ENCODE results near the gene HLA-DRA. TPM values are rescaled to one million over a fixed set of nuclear protein-coding genes. Genes with fewer than 3 reads are reported as not detected.
"Not testable (repeated sequence)": the region's sequence is repeated elsewhere in the genome, so short reads cannot be mapped to it uniquely, and the experiment has no call there.

The HLA-DRA gene
- total RNA-seq, 1 donor from 2014 or later: 0.28 TPM

DNA sequence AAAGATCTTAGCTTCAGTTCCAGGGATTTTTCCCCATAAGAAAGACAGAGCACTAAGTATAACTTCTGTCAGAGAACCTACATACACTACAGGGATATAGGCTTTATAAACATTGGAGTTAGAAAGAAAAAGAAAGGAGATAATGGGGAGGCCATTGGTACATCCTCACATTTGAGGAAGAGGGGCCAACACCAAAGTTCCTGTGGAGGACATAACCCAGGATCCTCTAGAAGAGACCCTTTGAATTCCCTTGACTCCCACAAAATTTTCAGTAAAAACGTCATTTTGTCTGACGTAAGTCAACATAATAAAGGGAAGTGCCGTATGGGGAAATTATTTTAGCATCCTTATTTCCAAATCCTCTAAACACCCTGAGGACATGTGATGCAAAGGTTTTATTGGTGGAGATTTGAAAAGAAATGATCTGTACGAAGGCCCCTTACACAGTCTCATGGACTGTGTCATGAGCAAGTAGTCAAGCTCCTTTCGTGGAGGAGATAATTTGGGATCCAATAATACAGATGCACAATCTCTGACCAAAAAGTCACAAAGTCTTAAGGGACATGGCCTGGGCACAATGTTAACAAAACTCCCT, 33.2 kb downstream of the HLA-DRA start:
- no peak for DNase-seq (ENCODE audit: low spot score)
- Mint-ChIP-seq H3K9me3 (ENCODE audit: unreplicated experiment) (no peaks in the 10 kb centered on the region), H3K4me3 (ENCODE audit: unreplicated experiment) (no peak overlapping the region), H3K36me3 (ENCODE audit: low read depth, unreplicated experiment) (no peaks in the 10 kb centered on the region), H3K27me3 (ENCODE audit: unreplicated experiment) (no peaks in the 10 kb centered on the region), H3K27ac (ENCODE audit: unreplicated experiment) (no peak overlapping the region), H3K4me1 (ENCODE audit: unreplicated experiment) (peaks cover 5% of the 10 kb centered on the region)
- TF ChIP-seq, protein P1, sequence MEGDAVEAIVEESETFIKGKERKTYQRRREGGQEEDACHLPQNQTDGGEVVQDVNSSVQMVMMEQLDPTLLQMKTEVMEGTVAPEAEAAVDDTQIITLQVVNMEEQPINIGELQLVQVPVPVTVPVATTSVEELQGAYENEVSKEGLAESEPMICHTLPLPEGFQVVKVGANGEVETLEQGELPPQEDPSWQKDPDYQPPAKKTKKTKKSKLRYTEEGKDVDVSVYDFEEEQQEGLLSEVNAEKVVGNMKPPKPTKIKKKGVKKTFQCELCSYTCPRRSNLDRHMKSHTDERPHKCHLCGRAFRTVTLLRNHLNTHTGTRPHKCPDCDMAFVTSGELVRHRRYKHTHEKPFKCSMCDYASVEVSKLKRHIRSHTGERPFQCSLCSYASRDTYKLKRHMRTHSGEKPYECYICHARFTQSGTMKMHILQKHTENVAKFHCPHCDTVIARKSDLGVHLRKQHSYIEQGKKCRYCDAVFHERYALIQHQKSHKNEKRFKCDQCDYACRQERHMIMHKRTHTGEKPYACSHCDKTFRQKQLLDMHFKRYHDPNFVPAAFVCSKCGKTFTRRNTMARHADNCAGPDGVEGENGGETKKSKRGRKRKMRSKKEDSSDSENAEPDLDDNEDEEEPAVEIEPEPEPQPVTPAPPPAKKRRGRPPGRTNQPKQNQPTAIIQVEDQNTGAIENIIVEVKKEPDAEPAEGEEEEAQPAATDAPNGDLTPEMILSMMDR (IDR thresholded peaks at IDR 0.05; ENCODE audit: unreplicated experiment): no peak

DNA sequence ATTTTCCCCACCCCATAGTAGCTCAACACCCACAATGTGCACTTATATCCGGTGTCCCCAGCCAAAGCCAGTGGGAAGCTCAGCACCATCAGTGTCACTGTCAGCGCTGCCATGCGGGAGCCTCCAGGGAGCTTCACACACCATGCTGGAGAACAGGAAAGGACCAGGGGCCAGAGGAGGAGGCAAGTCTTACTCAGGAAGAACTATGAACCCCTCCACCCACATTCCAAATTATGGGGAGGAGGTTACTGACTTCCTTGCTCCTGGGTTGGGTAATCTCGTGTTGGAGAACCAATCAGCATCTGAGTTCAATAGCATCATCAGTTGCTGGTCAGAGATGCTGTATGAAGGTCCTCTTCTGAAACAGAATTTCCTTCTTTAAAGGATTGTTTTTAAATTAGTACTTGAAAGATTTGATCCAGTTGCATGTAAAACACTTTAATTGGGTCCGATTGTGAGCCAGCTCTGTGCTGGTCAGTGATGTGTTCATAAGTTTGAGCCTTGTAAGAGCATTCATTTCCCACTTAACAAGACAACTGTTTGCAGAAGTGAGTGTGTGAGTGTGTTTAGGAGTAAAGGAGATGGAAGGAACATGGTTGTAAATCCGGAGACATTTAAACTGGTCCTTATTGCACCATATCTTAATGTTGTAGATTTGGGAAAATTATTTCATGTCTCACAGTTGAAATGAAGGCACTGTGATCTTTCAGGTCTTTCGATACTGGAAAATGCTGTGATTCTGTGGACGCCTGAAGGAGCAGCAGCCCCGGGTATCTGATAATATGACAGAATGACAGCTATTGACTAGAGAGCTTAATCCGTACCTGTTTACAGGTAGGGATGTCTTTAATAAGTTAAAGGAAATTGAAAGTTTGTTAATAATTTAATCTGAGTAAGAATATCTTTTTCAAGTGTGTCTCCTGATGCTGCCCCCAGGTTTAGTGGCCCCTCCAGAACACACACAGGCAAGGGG, 34.0 kb downstream of the HLA-DRA start:
- H3K36me3 Mint-ChIP-seq (ENCODE audit: low read depth, unreplicated experiment); H3K4me3 Mint-ChIP-seq (ENCODE audit: unreplicated experiment); H3K9me3 Mint-ChIP-seq (ENCODE audit: unreplicated experiment); H3K27me3 Mint-ChIP-seq (ENCODE audit: unreplicated experiment); DNase-seq (ENCODE audit: low spot score); H3K4me1 Mint-ChIP-seq (ENCODE audit: unreplicated experiment); H3K27ac Mint-ChIP-seq (ENCODE audit: unreplicated experiment): not testable (repeated sequence)

DNA sequence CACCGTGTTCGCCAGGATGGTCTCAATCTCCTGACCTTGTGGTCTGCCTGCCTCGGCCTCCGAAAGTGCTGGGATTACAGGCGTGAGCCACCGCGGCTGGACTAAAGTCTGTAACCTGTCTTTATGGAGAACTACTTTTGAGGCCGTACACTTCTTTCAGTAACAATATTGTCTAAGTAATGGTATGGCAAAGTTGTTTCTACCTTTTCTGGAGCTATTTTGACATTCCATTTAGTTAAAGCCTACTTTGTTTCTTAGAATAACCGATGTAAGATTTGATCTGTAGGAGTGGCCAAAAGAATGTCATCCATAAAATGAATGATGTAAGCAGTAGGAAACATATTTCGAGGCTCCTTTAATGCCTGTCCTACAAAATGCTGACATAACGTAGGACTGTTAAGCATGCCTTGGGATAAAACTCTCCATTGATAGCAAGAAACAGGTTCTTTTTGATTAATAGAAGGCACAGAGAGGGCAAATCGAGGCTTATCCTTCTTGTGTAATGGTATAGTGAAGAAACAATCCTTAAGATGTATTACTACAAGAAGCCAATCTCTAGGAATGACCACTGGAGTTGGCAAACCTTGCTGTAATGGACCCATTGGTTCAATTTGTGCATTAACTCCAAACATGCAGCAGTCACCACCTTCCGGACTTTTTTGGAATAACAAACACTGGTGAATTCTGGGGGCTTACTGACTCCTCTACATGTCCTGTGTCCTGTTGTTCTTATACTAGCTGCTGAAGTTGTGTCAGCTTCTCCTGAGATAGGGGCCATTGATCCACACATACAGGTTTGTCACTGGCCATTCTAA, 35.9 kb downstream of the HLA-DRA start:
- H3K27me3 Mint-ChIP-seq (ENCODE audit: unreplicated experiment): no peaks in the 10 kb centered on the region
- no peak for DNase-seq (ENCODE audit: low spot score)
- H3K9me3 Mint-ChIP-seq (ENCODE audit: unreplicated experiment): peaks cover 6% of the 10 kb centered on the region
- H3K27ac Mint-ChIP-seq (ENCODE audit: unreplicated experiment): no peak overlapping the region
- TF ChIP-seq, protein P1 (IDR thresholded peaks at IDR 0.05; ENCODE audit: unreplicated experiment): no peak
- H3K36me3 Mint-ChIP-seq (ENCODE audit: low read depth, unreplicated experiment): no peaks in the 10 kb centered on the region
- no peak overlapping the region for H3K4me3 Mint-ChIP-seq (ENCODE audit: unreplicated experiment)
- peaks cover 5% of the 10 kb centered on the region for H3K4me1 Mint-ChIP-seq (ENCODE audit: unreplicated experiment)

DNA sequence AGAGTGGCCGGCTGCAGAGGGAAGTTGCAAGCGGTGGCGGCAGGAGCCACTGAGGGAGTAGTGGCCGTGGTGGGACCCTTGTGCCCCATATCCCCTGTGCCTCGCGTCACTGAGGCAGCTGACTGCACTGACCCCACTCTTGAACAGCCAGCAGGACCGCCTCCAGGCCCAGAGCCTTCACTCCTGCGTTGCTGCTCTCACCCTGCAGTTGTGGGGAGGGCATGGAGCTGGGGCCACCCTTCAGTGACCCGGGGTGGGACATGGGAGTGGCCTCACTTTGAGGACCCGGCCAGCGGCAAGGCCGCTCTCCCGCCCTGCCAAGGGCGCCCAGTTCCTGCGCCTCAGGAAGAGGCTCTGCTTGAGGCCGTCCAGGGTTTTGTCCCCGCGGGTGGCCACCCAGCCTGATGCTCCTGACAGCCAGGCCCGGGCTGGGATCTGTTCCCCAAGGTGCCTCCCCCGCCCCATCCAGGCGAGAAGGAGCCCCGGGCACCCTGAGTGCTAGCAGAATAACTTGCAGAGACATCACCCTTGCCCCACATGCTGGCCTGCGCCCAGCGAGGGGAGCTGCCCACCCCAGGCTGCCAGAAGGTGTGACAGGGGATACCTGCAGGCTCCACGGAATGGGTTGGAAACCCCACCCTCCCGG, 44.4 kb downstream of the HLA-DRA start:
- no peak overlapping the region for H3K4me3 Mint-ChIP-seq (ENCODE audit: unreplicated experiment)
- H3K27ac Mint-ChIP-seq (ENCODE audit: unreplicated experiment): no peak overlapping the region
- no peak for DNase-seq (ENCODE audit: low spot score)
- peaks cover 2% of the 10 kb centered on the region for H3K27me3 Mint-ChIP-seq (ENCODE audit: unreplicated experiment)
- TF ChIP-seq, protein P1 (IDR thresholded peaks at IDR 0.05; ENCODE audit: unreplicated experiment): no peak
- H3K36me3 Mint-ChIP-seq (ENCODE audit: low read depth, unreplicated experiment): no peaks in the 10 kb centered on the region
- peaks cover 2% of the 10 kb centered on the region for H3K9me3 Mint-ChIP-seq (ENCODE audit: unreplicated experiment)
- H3K4me1 Mint-ChIP-seq (ENCODE audit: unreplicated experiment): no peaks in the 10 kb centered on the region

DNA sequence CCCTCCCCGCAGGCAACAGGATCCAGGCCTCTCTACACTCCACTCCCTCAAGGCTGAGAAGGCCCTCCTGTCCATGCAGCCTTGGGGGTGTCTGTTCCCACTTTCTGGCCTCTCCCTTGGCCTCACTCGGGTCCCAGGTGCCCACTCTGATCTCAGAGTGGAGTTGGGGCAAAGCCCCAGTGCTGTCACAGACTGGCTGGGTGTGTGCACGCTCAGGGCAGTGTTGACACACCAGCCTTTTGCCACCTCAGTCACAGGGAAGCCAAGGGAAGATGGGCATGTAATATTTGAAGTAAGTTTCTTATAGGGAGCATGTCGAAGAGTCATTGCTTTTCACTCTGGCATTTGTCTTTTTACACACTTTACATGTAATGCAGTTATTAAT, 44.9 kb downstream of the HLA-DRA start:
- no peak overlapping the region for H3K27ac Mint-ChIP-seq (ENCODE audit: unreplicated experiment)
- no peaks in the 10 kb centered on the region for H3K4me1 Mint-ChIP-seq (ENCODE audit: unreplicated experiment)
- no peak overlapping the region for H3K4me3 Mint-ChIP-seq (ENCODE audit: unreplicated experiment)
- DNase-seq (ENCODE audit: low spot score): no peak
- peaks cover 2% of the 10 kb centered on the region for H3K27me3 Mint-ChIP-seq (ENCODE audit: unreplicated experiment)
- no peaks in the 10 kb centered on the region for H3K9me3 Mint-ChIP-seq (ENCODE audit: unreplicated experiment)
- H3K36me3 Mint-ChIP-seq (ENCODE audit: low read depth, unreplicated experiment): no peaks in the 10 kb centered on the region
- TF ChIP-seq, protein P1 (IDR thresholded peaks at IDR 0.05; ENCODE audit: unreplicated experiment): no peak

All from endothelial cell (in vitro differentiated cells).